ENCODE data around the gene RPS10. TPM values are rescaled to one million over a fixed set of nuclear protein-coding genes. Genes with fewer than 3 reads are reported as not detected.

RPS10 gene
- polyA plus RNA-seq, 1 experiment: 2,426 TPM

GRCh38 chr6:34385793-34386195 lies 40.1 kb downstream of the RPS10 start:
- TF ChIP-seq CTCF (IDR thresholded peaks at IDR 0.05; ENCODE audit: low read depth, low read length): no peak
- Histone ChIP-seq H3K27me3 (ENCODE audit: control insufficient read depth, insufficient read depth, low read length) (no peaks in the 10 kb centered on the region), H3K27ac (ENCODE audit: low read depth, low read length) (no peak overlapping the region), H3K9me3 (ENCODE audit: control insufficient read depth, insufficient read depth, low read length) (no peaks in the 10 kb centered on the region), H3K4me3 (ENCODE audit: low read depth, low read length) (no peak overlapping the region)
- CTCF ChIA-PET: interaction anchor here (2.1 kb wide), 1 partner anchor 136 kb away, joined by 10 read pairs; the partner anchor contains the start of gene SMIM29
- no peak for DNase-seq (ENCODE audit: low read depth, low spot score)
- POLR2A ChIA-PET: no interaction called here

GRCh38 chr6:34384321-34385153 lies 41.3 kb downstream of the RPS10 start:
- no peaks in the 10 kb centered on the region for H3K27me3 ChIP-seq (ENCODE audit: control insufficient read depth, insufficient read depth, low read length)
- CTCF ChIA-PET: interaction anchor here (1.0 kb wide), 2 partner anchors 135 to 225 kb away, joined by 3 to 4 read pairs; no protein-coding TSS in a partner anchor
- no peak for DNase-seq (ENCODE audit: low read depth, low spot score)
- no peak for TF ChIP-seq CTCF (IDR thresholded peaks at IDR 0.05; ENCODE audit: low read depth, low read length)
- POLR2A ChIA-PET: interaction anchor here (1.6 kb wide), 1 partner anchor 42 kb away, joined by 5 read pairs; no protein-coding TSS in a partner anchor
- no peaks in the 10 kb centered on the region for H3K9me3 ChIP-seq (ENCODE audit: control insufficient read depth, insufficient read depth, low read length)
- no peak overlapping the region for H3K4me3 ChIP-seq (ENCODE audit: low read depth, low read length)
- peak overlapping the region; percentile 47 for H3K27ac ChIP-seq (ENCODE audit: low read depth, low read length)

GRCh38 chr6:34383656-34384320 lies 42.1 kb downstream of the RPS10 start:
- peak overlapping the region; percentile 47 for H3K27ac ChIP-seq (ENCODE audit: low read depth, low read length)
- TF ChIP-seq CTCF (IDR thresholded peaks at IDR 0.05; ENCODE audit: low read depth, low read length): no peak
- no peak for DNase-seq (ENCODE audit: low read depth, low spot score)
- H3K9me3 ChIP-seq (ENCODE audit: control insufficient read depth, insufficient read depth, low read length): no peaks in the 10 kb centered on the region
- CTCF ChIA-PET: interaction anchor here (1.0 kb wide), 2 partner anchors 134 to 226 kb away, joined by 3 to 4 read pairs; no protein-coding TSS in a partner anchor
- no peak overlapping the region for H3K4me3 ChIP-seq (ENCODE audit: low read depth, low read length)
- POLR2A ChIA-PET: interaction anchor here (1.4 to 1.6 kb wide), 2 partner anchors 24 to 42 kb away, joined by 5 to 14 read pairs; no protein-coding TSS in a partner anchor
- H3K27me3 ChIP-seq (ENCODE audit: control insufficient read depth, insufficient read depth, low read length): no peaks in the 10 kb centered on the region

GRCh38 chr6:34383161-34383631 lies 42.7 kb downstream of the RPS10 start:
- POLR2A ChIA-PET: interaction anchor here (0.6 to 1.6 kb wide), 5 partner anchors 9 to 215 kb away, joined by 3 to 14 read pairs (median 4); partner anchors contain the start of gene NUDT3
- peak; percentile 57 for DNase-seq (ENCODE audit: low read depth, low spot score)
- H3K9me3 ChIP-seq (ENCODE audit: control insufficient read depth, insufficient read depth, low read length): no peaks in the 10 kb centered on the region
- TF ChIP-seq CTCF (IDR thresholded peaks at IDR 0.05; ENCODE audit: low read depth, low read length): no peak
- CTCF ChIA-PET: interaction anchor here (1.0 kb wide), 1 partner anchor 134 kb away, joined by 4 read pairs; no protein-coding TSS in a partner anchor
- H3K4me3 ChIP-seq (ENCODE audit: low read depth, low read length): no peak overlapping the region
- H3K27ac ChIP-seq (ENCODE audit: low read depth, low read length): peak overlapping the region; percentile 47
- no peaks in the 10 kb centered on the region for H3K27me3 ChIP-seq (ENCODE audit: control insufficient read depth, insufficient read depth, low read length)
